HepG2 (cell line): ENCODE results near the gene BCKDHA.

Source experiments
- FOXP1 ChIP-seq, 2 experiments: fragments of 450-650 bp in 1 of 2; IDR thresholded peaks; 2 replicates each; pipeline ENCODE4 v1.6.1; 2017 to 2018; ENCODE audit warnings: antibody characterized with exemption in 1 of 2
- GABPA ChIP-seq, 2 experiments: IDR thresholded peaks; 2 replicates each; pipeline ENCODE4 v1.6.1; 2011 to 2016; ENCODE audit warnings: low read depth in 2 of 2, low read length in 1 of 2, missing biosample characterization in 1 of 2, missing genetic modification characterization in 1 of 2
- HNRNPK ChIP-seq: fragments of 200-400 bp; formaldehyde crosslinking; IDR thresholded peaks from 2 replicates; pipeline ENCODE4 v1.6.1; 2018; ENCODE audit warnings: low read length, low read depth, moderate library complexity, mild to moderate bottlenecking; ENCODE audit not compliant: poor library complexity, severe bottlenecking
- MAFG ChIP-seq: sonication (generic); formaldehyde crosslinking; IDR thresholded peaks from 2 replicates; pipeline ENCODE4 v1.5.1; 2020; ENCODE audit warnings: mild to moderate bottlenecking, missing genetic modification reagents
- MAFK ChIP-seq, 2 experiments: IDR thresholded peaks in 1 of 2; conservative IDR thresholded peaks in 1 of 2; 2 replicates each; pipeline ENCODE4 v1.6.1; 2011; ENCODE audit warnings: improper control_type of control experiment in 2 of 2, low read length in 2 of 2
- NFYC ChIP-seq: IDR thresholded peaks from 2 replicates; pipeline ENCODE4 v1.6.1; 2016; ENCODE audit warnings: missing genetic modification reagents, missing compliant biosample characterization
- PHF8 ChIP-seq: sonication (generic); formaldehyde crosslinking; IDR thresholded peaks from 2 replicates; pipeline ENCODE4 v1.5.0; 2020; ENCODE audit warnings: missing genetic modification reagents
- POLR2A ChIP-seq, 2 experiments: IDR thresholded peaks; 2 replicates each; pipeline ENCODE4 v1.6.1; 2011; ENCODE audit warnings: low read depth in 2 of 2, low read length in 2 of 2, mild to moderate bottlenecking in 1 of 2, moderate library complexity in 1 of 2; ENCODE audit not compliant: insufficient read depth in 1 of 2
- SP1 ChIP-seq, 2 experiments: fragments of 450-650 bp in 1 of 2; sonication (generic) in 1 of 2; formaldehyde crosslinking in 1 of 2; IDR thresholded peaks; 2 replicates each; pipeline versions ENCODE4 v1.4.0 to v1.6.1; 2016 to 2020; ENCODE audit warnings: missing genetic modification reagents in 1 of 2
- ZFP36L2 ChIP-seq: sonication (generic); formaldehyde crosslinking; IDR thresholded peaks from 2 replicates; pipeline ENCODE4 v1.4.0; 2020; ENCODE audit warnings: missing genetic modification reagents
- ZHX1 ChIP-seq: sonication (generic); formaldehyde crosslinking; IDR thresholded peaks from 2 replicates; pipeline ENCODE4 v1.8.1; 2022; ENCODE audit warnings: low read depth, mild to moderate bottlenecking, missing genetic modification reagents
- ZNF281 ChIP-seq: sonication (generic); formaldehyde crosslinking; IDR thresholded peaks from 2 replicates; pipeline ENCODE4 v1.4.0; 2020; ENCODE audit warnings: missing genetic modification reagents, borderline replicate concordance
- ZNF570 ChIP-seq: sonication (generic); formaldehyde crosslinking; IDR thresholded peaks from 2 replicates; pipeline ENCODE4 v1.4.0; 2020; ENCODE audit warnings: mild to moderate bottlenecking, missing genetic modification reagents, borderline replicate concordance

- TF ChIP-seq MAFK (conservative IDR thresholded peaks at IDR 0.05 in 1 of 2, IDR thresholded peaks at IDR 0.05 in 1 of 2; ENCODE audit: low read length in 2 of 2): no peak
- TF ChIP-seq SP1 (IDR thresholded peaks at IDR 0.05): no peak
- TF ChIP-seq SP1 (CRISPR knock-in tag; IDR thresholded peaks at IDR 0.05): no peak
- TF ChIP-seq POLR2A (IDR thresholded peaks at IDR 0.05; ENCODE audit: insufficient read depth in 1 of 2, low read depth in 2 of 2, low read length in 2 of 2): no peak
- TF ChIP-seq NFYC (CRISPR knock-in tag): no peak
- TF ChIP-seq GABPA (IDR thresholded peaks at IDR 0.05; ENCODE audit: low read depth, low read length): no peak
- TF ChIP-seq GABPA (CRISPR knock-in tag; IDR thresholded peaks at IDR 0.05; ENCODE audit: low read depth): no peak
- TF ChIP-seq FOXP1 (IDR thresholded peaks at IDR 0.05): no peak
- no peak for TF ChIP-seq FOXP1 (CRISPR knock-in tag; IDR thresholded peaks at IDR 0.05)
- TF ChIP-seq HNRNPK: no peak
- no peak for TF ChIP-seq ZNF570
- no peak for TF ChIP-seq MAFG (CRISPR knock-in tag)
- TF ChIP-seq ZNF281: no peak
- TF ChIP-seq ZHX1 (CRISPR knock-in tag): no peak
- no peak for TF ChIP-seq PHF8
- no peak for TF ChIP-seq ZFP36L2 (CRISPR knock-in tag)
Measured at GRCh38 chr19:41410336-41411054, 12.9 kb downstream of the BCKDHA start.
